SK-MEL-5 (cell line): Measurements from ENCODE around the gene INTU. TPM values are rescaled to one million over a fixed set of nuclear protein-coding genes. Genes with fewer than 3 reads are reported as not detected.

ENCODE experiments used
- total RNA-seq: library from RNA; depleted of rRNA; stranded (reverse); fragments of >200 nt; shearing (Covaris generic); gene quantifications from 2 replicates; pipeline ENCODE4 v1.2.3, GENCODE V29; 2014; rRNA removed

Gene INTU
- total RNA-seq, 1 experiment from 2014 or later, result 3.2 TPM

Other genes starting within 250 kb of the INTU start
- gene SLC25A31, start 97.4 kb downstream of the INTU start, total RNA-seq, result not detected in 2 replicates
- 5.5 and 6.1 TPM in 2 replicates for gene HSPA4L, start 149.4 kb downstream of the INTU start, total RNA-seq
- gene PLK4, start 247.9 kb downstream of the INTU start, total RNA-seq, result 11.1 and 13.7 TPM in 2 replicates